ENCODE results near the gene TMCC3. TPM values are rescaled to one million over a fixed set of nuclear protein-coding genes. Genes with fewer than 3 reads are reported as not detected.

Gene TMCC3
- total and polyA plus RNA-seq, 2 of the 13 experiments (the other 11 are each of a cell fraction or from before 2014, with no cell fraction given), result not detected

DNA sequence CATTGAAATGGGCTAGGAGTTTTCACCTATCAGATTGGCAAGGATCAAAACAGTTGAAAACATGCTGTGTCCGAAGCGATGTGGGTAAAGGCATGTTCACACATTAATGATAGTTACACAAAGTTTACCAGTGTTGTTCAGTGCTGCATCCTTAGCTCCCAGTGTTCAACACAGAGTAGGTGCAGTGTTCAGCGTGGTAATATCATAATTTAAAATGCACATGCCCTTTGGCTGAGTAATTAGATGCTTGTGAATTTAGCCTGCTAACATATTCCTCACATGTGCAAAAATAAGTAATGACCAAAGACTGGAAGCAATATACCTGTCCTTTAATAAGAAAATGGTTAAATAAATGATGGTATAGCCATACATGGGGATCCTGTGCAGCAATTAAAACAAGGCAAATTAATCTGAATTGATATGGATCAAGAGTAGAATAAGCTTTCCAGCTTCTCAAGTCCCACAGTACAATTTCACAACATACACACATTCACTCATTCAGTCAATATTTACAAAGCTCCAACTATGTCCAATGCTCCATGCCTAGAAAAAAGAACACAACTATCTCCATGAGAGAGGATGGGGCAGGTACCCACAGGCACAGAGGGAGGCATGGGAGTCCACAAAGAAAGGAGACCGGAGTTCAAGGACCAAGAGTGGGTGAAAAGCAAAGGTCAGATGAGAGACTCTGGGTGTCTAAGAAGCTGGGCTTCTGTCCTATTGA lies 12.8 kb downstream of the TMCC3 start (continued):
- no peak for TF ChIP-seq FOXA1 (IDR thresholded peaks at IDR 0.05)
- peak; percentile 60 for TF ChIP-seq FOXA1 (CRISPR knock-in tag; IDR thresholded peaks at IDR 0.05)
- TF ChIP-seq, protein P1, sequence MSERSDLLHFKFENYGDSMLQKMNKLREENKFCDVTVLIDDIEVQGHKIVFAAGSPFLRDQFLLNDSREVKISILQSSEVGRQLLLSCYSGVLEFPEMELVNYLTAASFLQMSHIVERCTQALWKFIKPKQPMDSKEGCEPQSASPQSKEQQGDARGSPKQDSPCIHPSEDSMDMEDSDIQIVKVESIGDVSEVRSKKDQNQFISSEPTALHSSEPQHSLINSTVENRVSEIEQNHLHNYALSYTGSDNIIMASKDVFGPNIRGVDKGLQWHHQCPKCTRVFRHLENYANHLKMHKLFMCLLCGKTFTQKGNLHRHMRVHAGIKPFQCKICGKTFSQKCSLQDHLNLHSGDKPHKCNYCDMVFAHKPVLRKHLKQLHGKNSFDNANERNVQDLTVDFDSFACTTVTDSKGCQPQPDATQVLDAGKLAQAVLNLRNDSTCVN (CRISPR knock-in tag; IDR thresholded peaks at IDR 0.05; ENCODE audit: borderline replicate concordance), result no peak
- TF ChIP-seq CEBPB (IDR thresholded peaks at IDR 0.05; ENCODE audit: borderline replicate concordance, low read depth, low read length), result peak; percentile 64; the same call in 1 of the 2 replicates
- TF ChIP-seq NFYB (CRISPR knock-in tag; IDR thresholded peaks at IDR 0.05), result no peak
- no peak for TF ChIP-seq ZNF335 (CRISPR knock-in tag; IDR thresholded peaks at IDR 0.05)
- no peak for TF ChIP-seq REST (IDR thresholded peaks at IDR 0.05; ENCODE audit: borderline replicate concordance in 1 of 2, low read depth in 1 of 2, low read length in 2 of 2)
- TF ChIP-seq SOX6 (IDR thresholded peaks at IDR 0.05), result no peak
- TF ChIP-seq SOX6 (CRISPR knock-in tag; IDR thresholded peaks at IDR 0.05), result peak; percentile 16; the same call in 1 of the 2 replicates
- peak; percentile 33; the same call in 1 of the 2 replicates for TF ChIP-seq RXRB (CRISPR knock-in tag; IDR thresholded peaks at IDR 0.05; ENCODE audit: borderline replicate concordance)
- 0 out of 2 replicates have a peak, but pooled peaks have one; percentile 32 for TF ChIP-seq HDAC1 (CRISPR knock-in tag; IDR thresholded peaks at IDR 0.05)
- TF ChIP-seq FOXA3 (CRISPR knock-in tag; IDR thresholded peaks at IDR 0.05), result peak; percentile 90
- TF ChIP-seq TEAD3 (CRISPR knock-in tag; optimal IDR thresholded peaks at IDR 0.05; ENCODE audit: borderline replicate concordance), result peak; percentile 11
- TF ChIP-seq, protein P2, sequence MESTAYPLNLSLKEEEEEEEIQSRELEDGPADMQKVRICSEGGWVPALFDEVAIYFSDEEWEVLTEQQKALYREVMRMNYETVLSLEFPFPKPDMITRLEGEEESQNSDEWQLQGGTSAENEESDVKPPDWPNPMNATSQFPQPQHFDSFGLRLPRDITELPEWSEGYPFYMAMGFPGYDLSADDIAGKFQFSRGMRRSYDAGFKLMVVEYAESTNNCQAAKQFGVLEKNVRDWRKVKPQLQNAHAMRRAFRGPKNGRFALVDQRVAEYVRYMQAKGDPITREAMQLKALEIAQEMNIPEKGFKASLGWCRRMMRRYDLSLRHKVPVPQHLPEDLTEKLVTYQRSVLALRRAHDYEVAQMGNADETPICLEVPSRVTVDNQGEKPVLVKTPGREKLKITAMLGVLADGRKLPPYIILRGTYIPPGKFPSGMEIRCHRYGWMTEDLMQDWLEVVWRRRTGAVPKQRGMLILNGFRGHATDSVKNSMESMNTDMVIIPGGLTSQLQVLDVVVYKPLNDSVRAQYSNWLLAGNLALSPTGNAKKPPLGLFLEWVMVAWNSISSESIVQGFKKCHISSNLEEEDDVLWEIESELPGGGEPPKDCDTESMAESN (CRISPR knock-in tag; conservative IDR thresholded peaks at IDR 0.05), result no peak
- no peak for TF ChIP-seq ZNF772 (CRISPR knock-in tag; IDR thresholded peaks at IDR 0.05)
- no peak for TF ChIP-seq FOXP1 (IDR thresholded peaks at IDR 0.05)
- TF ChIP-seq FOXP1 (CRISPR knock-in tag; IDR thresholded peaks at IDR 0.05), result 0 out of 2 replicates have a peak, but pooled peaks have one; percentile 30
- peak; percentile 21; the same call in 1 of the 2 replicates for TF ChIP-seq HMG20A (CRISPR knock-in tag; IDR thresholded peaks at IDR 0.05; ENCODE audit: borderline replicate concordance)
